Lung (tissue), 12 donors: ENCODE results near the gene SMYD1. TPM values are rescaled to one million over a fixed set of nuclear protein-coding genes. Genes with fewer than 3 reads are reported as not detected.

ENCODE experiments used
- ATAC-seq: fragments of 200-7000 bp; cut with Tn5 transposase; one replicate; pipeline ENCODE4 v1.9.1; 2020; ENCODE audit warnings: moderate number of reproducible peaks; ENCODE audit not compliant: insufficient read depth, low FRiP score
- DNase-seq, 3 donors: peaks; one replicate each; pipeline ENCODE4 v3.0.0-alpha.2; 2013 to 2017
- H3K27ac ChIP-seq, 2 donors: one replicate each; pipeline ENCODE4 v1.5.1; 2013; ENCODE audit warnings: mild to moderate bottlenecking in 2 of 2, moderate library complexity in 2 of 2, control low read depth in 1 of 2, inconsistent platforms in 1 of 2, low read depth in 1 of 2, low read length in 1 of 2
- H3K27me3 ChIP-seq, 3 donors: one replicate each; pipeline ENCODE4 v1.5.1; 2013; ENCODE audit warnings: low read length in 2 of 3; ENCODE audit not compliant: control insufficient read depth in 3 of 3, insufficient read depth in 3 of 3
- H3K36me3 ChIP-seq, 4 donors: one replicate each; pipeline ENCODE4 v1.5.1; 2013; ENCODE audit warnings: low read length in 4 of 4, mild to moderate bottlenecking in 1 of 4, moderate library complexity in 1 of 4; ENCODE audit not compliant: control insufficient read depth in 4 of 4, insufficient read depth in 4 of 4
- H3K4me1 ChIP-seq, 5 donors: one replicate each; pipeline ENCODE4 v1.5.1; 2013; ENCODE audit warnings: low read length in 5 of 5, mild to moderate bottlenecking in 2 of 5, moderate library complexity in 1 of 5; ENCODE audit not compliant: control insufficient read depth in 5 of 5, insufficient read depth in 5 of 5
- H3K4me3 ChIP-seq: one replicate; pipeline ENCODE4 v1.5.1; 2013; ENCODE audit warnings: mild to moderate bottlenecking, control low read depth, moderate library complexity
- H3K9ac ChIP-seq, 2 donors: one replicate each; pipeline ENCODE4 v1.5.1; 2013; ENCODE audit warnings: low read length in 2 of 2, control low read depth in 1 of 2; ENCODE audit not compliant: insufficient read depth in 1 of 2
- H3K9me3 ChIP-seq, 4 donors: one replicate each; pipeline ENCODE4 v1.5.1; 2013; ENCODE audit warnings: low read length in 3 of 4, mild to moderate bottlenecking in 1 of 4, moderate library complexity in 1 of 4; ENCODE audit not compliant: control insufficient read depth in 4 of 4, insufficient read depth in 3 of 4
- WGBS, 2 donors: extraction: QIAGEN DNeasy Blood & Tissue Kit; methylation state at CpG; one replicate each; pipeline ENCODE4 v1.1.7; 2013; 5-methylcytosine and 5-hydroxymethylcytosine counted together
- polyA plus RNA-seq, 2 donors: library from polyadenylated mRNA; stranded (reverse); fragments of 200-250 nt; gene quantifications; one replicate each; pipeline ENCODE4 v1.2.1, GENCODE V29; 2013
- total RNA-seq, 2 donors: library from RNA; depleted of rRNA in 1 of 2; stranded (reverse); fragments of >200 nt in 1 of 2; gene quantifications; one replicate each; pipeline ENCODE4 v1.2.1, GENCODE V29; 2014 to 2021
- TF ChIP-seq, protein P1 (sequence below): IDR thresholded peaks from 2 replicates; pipeline ENCODE4 v1.5.1; 2012; ENCODE audit warnings: mild to moderate bottlenecking; ENCODE audit errors: control extremely low read depth, extremely low read depth
- donor health status: control.
- donor health status: control.
- donor health status: Bipolar disorder and iron deficiency.
- donor health status: healthy.
- donor health status: DM: yes; HTN: yes; CAD: no.

SMYD1 gene
- total and polyA plus RNA-seq, 4 donors, result 0.20 TPM; not detected in 3

DNA sequence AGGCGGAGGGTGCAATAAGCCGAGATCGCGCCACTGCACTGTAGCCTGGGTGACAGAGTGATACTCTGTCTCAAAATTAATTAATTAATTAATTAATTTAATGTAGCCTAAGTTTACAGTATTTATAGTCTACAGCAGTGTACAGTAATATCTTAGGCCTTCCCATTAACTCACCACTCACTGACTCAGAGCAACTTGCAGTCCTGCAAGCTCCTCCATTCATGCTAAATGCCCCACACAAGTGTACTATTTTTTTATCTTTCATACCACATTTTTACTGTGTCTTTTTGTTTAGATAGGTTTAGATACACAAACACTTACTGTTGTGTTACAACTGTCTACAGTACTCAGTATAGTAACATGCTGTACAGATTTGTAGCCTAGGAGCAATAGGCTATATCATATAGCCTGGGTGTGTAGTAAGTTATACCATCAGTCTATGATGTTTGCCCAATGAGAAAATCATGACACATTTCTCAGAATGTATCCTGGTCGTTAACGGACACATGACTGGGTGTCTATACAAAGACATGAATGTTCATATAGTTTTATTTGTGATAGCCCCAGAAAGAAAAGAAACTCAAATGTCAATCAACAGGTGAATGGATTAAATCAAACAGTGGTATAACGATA lies 35.4 kb upstream of the SMYD1 start:
- Histone ChIP-seq H3K27ac (no peak overlapping the region), H3K9ac (no peak overlapping the region), H3K27me3 (no peaks in the 10 kb centered on the region), H3K4me3 (no peak overlapping the region), H3K9me3 (no peaks in the 10 kb centered on the region), H3K36me3 (peaks cover 8 to 30% (median 22%) of the 10 kb centered on the region in 4 donors), H3K4me1 (no peaks in the 10 kb centered on the region)
- ATAC-seq, result no peak
- TF ChIP-seq, protein P1, sequence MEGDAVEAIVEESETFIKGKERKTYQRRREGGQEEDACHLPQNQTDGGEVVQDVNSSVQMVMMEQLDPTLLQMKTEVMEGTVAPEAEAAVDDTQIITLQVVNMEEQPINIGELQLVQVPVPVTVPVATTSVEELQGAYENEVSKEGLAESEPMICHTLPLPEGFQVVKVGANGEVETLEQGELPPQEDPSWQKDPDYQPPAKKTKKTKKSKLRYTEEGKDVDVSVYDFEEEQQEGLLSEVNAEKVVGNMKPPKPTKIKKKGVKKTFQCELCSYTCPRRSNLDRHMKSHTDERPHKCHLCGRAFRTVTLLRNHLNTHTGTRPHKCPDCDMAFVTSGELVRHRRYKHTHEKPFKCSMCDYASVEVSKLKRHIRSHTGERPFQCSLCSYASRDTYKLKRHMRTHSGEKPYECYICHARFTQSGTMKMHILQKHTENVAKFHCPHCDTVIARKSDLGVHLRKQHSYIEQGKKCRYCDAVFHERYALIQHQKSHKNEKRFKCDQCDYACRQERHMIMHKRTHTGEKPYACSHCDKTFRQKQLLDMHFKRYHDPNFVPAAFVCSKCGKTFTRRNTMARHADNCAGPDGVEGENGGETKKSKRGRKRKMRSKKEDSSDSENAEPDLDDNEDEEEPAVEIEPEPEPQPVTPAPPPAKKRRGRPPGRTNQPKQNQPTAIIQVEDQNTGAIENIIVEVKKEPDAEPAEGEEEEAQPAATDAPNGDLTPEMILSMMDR, result no peak
- no peak for DNase-seq
- 97 to 98% methylated on average over 7 of the region's 7 CpGs for WGBS, 2 donors

DNA sequence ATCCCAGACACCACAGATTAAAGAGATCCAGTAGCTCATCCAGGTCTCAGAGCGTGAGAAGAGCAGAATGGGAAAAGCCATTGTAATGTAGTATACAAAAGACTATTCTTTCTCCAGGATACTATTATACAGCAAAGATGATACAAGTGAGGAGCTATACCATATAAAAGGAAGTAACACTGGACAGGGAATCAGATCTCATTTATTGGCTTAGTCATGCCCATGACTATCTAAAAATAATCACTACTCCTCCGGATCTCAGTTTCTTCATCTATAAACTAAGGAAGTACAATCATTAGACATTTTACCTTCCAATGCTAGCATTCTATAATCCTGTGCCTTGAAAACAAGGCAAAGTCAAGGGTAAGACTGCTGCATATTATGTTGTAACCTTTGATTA lies 31.4 kb upstream of the SMYD1 start:
- no peaks in the 10 kb centered on the region for H3K27me3 ChIP-seq
- no peak overlapping the region for H3K27ac ChIP-seq
- ATAC-seq (no peak), DNase-seq (no peak)
- H3K36me3 ChIP-seq, result peaks cover 1 to 13% (median 10%) of the 10 kb centered on the region in 4 donors
- H3K9ac ChIP-seq, result no peak overlapping the region
- H3K9me3 ChIP-seq, result no peaks in the 10 kb centered on the region
- H3K4me1 ChIP-seq, result peaks cover 0 to 6% (median 0%) of the 10 kb centered on the region in 5 donors
- 67 to 74% methylated on average over 2 of the region's 2 CpGs for WGBS, 2 donors
- no peak overlapping the region for H3K4me3 ChIP-seq
- TF ChIP-seq, protein P1, result no peak

DNA sequence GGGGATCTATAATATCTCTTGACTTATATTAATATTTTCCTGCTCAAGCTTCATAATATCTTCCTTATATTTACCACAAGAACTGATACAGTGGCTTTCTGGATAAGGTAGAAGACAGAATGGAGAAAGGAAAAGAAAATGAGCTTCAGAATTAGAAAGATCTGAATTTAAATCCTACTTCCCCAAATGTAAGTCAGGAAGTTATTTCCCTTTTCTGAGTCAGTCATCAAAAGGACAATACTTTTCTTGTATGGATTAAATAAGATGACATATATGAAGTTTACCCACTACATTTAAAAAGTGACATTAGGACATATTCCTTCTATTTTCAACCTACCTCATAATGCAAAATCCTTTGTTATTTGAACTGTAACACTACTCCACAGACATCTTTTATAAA lies 31.0 kb upstream of the SMYD1 start:
- H3K27me3 ChIP-seq, result no peaks in the 10 kb centered on the region
- no peak overlapping the region for H3K27ac ChIP-seq
- H3K36me3 ChIP-seq, result peaks cover 1 to 13% (median 9%) of the 10 kb centered on the region in 4 donors
- no peak for DNase-seq
- no peak for ATAC-seq
- no peak overlapping the region for H3K4me3 ChIP-seq
- no peak overlapping the region for H3K9ac ChIP-seq
- H3K4me1 ChIP-seq, result peaks cover 0 to 6% (median 0%) of the 10 kb centered on the region in 5 donors
- TF ChIP-seq, protein P1, result no peak
- H3K9me3 ChIP-seq, result no peaks in the 10 kb centered on the region
